GM23248 (cell line): ENCODE data around the gene TXN2.

Experiments used
- EZH2 ChIP-seq: fragments of 200-600 bp; sonication (generic); IDR thresholded peaks from 2 replicates; pipeline ENCODE4 v1.6.1; 2018; ENCODE audit warnings: antibody characterized with exemption, mild to moderate bottlenecking; ENCODE audit not compliant: insufficient read depth, poor library complexity, severe bottlenecking
- EZH2phosphoT487 ChIP-seq: fragments of 200-600 bp; sonication (generic); IDR thresholded peaks from 2 replicates; pipeline ENCODE4 v1.6.1; 2018; ENCODE audit warnings: antibody characterized with exemption, moderate library complexity, mild to moderate bottlenecking, low read depth; ENCODE audit not compliant: insufficient read depth

GRCh38 chr22:36480941-36481392, 473 bp downstream of the TXN2 start:
- TF ChIP-seq EZH2 = no peak
- no peak for TF ChIP-seq EZH2phosphoT487
